Endothelial cell of umbilical vein (primary cell): ENCODE measurements around the gene PUS7L.

Experiments used
- CTCF ChIP-seq, 2 donors: IDR thresholded peaks; 1 replicate in 1 of 2; 2 replicates in 1 of 2; pipeline ENCODE4 v1.5.1; 2011; ENCODE audit warnings: low read length in 2 of 2, mild to moderate bottlenecking in 2 of 2, moderate library complexity in 2 of 2, control low read depth in 1 of 2, inconsistent platforms in 1 of 2, low read depth in 1 of 2; ENCODE audit not compliant: insufficient read depth in 1 of 2; ENCODE audit errors: extremely low read depth in 1 of 2
- EZH2 ChIP-seq: IDR thresholded peaks from 2 replicates; pipeline ENCODE4 v1.6.1; 2012; ENCODE audit warnings: borderline replicate concordance, low read depth, mild to moderate bottlenecking, moderate library complexity, low read length, inconsistent platforms; ENCODE audit not compliant: severe bottlenecking
- GATA2 ChIP-seq: IDR thresholded peaks from 2 replicates; pipeline ENCODE4 v1.7.0; 2011; ENCODE audit warnings: low read depth, mild to moderate bottlenecking, moderate library complexity, mixed read lengths, low read length; ENCODE audit not compliant: insufficient read length, insufficient read depth
- JUN ChIP-seq: IDR thresholded peaks from 2 replicates; pipeline ENCODE4 v1.6.1; 2011; ENCODE audit warnings: borderline replicate concordance, low read depth; ENCODE audit not compliant: insufficient read length, insufficient read depth
- POLR2A ChIP-seq: IDR thresholded peaks from 2 replicates; pipeline ENCODE4 v1.6.1; 2012; ENCODE audit warnings: low read depth, mild to moderate bottlenecking, control low read depth, low read length
- POLR2AphosphoS5 ChIP-seq: IDR thresholded peaks from 2 replicates; pipeline ENCODE4 v1.6.1; 2012; ENCODE audit warnings: low read depth, mild to moderate bottlenecking, control low read depth, low read length, moderate library complexity; ENCODE audit not compliant: insufficient read depth
- TF ChIP-seq, protein P1 (sequence below): IDR thresholded peaks from 2 replicates; pipeline ENCODE4 v1.6.1; 2011; ENCODE audit not compliant: insufficient read depth, insufficient read length

DNA sequence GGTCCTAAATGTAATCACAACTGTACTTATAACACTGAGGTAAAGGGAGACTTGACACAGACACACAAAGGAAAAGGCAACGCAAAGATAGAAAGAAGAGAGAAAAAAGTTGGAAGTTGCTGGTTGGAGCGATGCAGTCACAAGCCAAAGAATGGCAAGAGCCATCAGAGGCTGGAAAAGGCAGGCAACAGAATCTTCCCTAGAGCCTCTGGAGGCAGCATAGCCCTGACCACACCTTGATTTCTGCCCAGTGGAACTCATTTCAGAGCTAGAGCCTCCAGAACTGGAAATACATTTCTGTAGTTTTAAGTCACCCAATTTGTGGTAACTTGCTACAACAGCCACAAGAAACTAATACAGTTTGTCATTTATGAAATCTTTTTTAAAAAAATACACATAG, 89.2 kb downstream of the PUS7L start:
- TF ChIP-seq CTCF (IDR thresholded peaks at IDR 0.05; ENCODE audit: extremely low read depth in 1 of 2, insufficient read depth in 1 of 2, low read depth in 1 of 2, low read length in 2 of 2) (no peak), POLR2A (no peak), POLR2AphosphoS5 (no peak), JUN (no peak), EZH2 (no peak), GATA2 (no peak)
- TF ChIP-seq, protein P1, sequence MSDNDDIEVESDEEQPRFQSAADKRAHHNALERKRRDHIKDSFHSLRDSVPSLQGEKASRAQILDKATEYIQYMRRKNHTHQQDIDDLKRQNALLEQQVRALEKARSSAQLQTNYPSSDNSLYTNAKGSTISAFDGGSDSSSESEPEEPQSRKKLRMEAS: no peak
